ENCODE results near the gene RXRG. TPM values are rescaled to one million over a fixed set of nuclear protein-coding genes. Genes with fewer than 3 reads are reported as not detected.

Gene RXRG
- total and polyA plus RNA-seq, 5 experiments from 2014 or later = not detected

DNA sequence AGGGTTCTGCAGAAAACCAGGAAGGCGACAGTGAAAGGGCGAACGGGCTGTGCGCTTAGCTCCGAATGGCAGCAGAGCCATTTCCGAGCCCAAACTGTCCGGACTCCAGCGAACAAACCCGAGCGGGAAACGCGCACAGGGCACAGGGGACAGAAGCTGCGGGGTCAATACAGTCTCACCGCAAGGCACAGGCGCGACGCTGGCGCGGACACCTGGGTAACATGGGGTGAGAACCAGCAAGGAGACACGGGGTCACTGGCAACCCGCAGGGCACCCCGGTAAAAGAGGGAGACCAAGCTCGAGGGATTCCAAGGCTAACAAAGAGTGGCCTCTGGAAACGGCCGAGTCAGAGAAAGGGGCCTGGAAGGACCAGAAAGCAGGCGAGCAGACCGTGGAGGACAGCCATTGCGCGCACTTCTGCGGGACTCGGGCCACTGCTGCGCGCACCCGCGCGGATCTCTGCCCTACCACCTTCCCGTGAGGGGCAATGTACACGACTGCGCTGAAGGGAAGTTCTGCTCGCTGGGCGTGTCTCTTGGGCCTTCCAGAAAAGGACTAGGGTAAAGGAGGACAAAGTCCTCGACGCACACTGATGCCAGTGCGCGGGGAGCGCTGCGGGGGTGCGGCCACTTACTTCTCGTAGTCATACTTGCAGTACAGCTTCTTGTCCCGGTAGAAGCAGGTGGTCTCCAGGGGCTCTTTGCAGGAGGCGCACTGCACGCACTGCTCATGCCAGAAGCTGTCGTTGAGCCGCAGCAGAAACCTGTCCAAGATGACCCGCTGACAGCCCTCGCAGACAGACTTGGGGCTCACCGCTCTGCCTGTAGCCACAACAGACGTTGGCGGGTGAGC is 92.3 kb downstream of the RXRG start:
- Mint-ChIP-seq H3K4me1 (peaks cover 2 to 27% (median 13%) of the 10 kb centered on the region in 4 donors), H3K4me3 (no peak overlapping the region)
- POLR2A ChIA-PET = no interaction called here

DNA sequence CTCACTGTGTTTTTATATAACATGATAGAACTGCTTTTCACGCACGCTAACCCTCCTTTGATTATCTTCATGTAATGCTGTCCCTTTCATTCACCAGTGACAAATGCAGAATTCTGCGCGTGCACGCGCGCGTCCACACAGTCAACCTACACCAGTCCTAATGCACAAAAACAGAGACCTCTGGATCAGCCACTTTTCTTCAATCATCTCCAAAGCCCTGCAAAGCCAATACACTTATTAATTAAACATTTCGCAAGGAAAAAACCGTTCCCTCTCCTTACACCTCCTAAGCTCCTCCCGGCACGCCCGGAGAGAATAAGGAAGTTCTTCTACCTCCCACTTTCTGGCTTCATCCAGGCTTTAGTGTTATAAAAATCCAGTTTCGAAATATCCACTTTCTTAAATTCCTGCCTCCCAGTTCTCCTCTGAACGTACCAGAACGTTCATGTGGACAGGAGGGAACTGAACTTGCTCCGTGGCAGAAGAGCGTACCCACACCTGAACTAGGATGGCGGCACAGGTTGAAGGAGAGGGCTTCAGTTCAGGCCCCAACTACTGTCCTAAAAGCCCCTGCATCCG is 93.0 kb downstream of the RXRG start:
- H3K4me3 Mint-ChIP-seq = no peak overlapping the region

More for the DNA sequence above, 92.3 kb downstream of the RXRG start:
- no peaks in the 10 kb centered on the region for H3K9me3 Mint-ChIP-seq
- H3K27me3 Mint-ChIP-seq = peaks cover 35 to 87% (median 67%) of the 10 kb centered on the region in 5 donors
- H3K36me3 Mint-ChIP-seq = no peaks in the 10 kb centered on the region
- no peak for ATAC-seq
- no peak for DNase-seq
- H3K27ac Mint-ChIP-seq = no peak overlapping the region

More for the DNA sequence above, 93.0 kb downstream of the RXRG start:
- POLR2A ChIA-PET = no interaction called here
- no peak for DNase-seq
- Mint-ChIP-seq H3K4me1 (peaks cover 2 to 27% (median 13%) of the 10 kb centered on the region in 4 donors), H3K36me3 (no peaks in the 10 kb centered on the region), H3K9me3 (no peaks in the 10 kb centered on the region), H3K27ac (no peak overlapping the region), H3K27me3 (peaks cover 30 to 87% (median 64%) of the 10 kb centered on the region in 5 donors)
- no peak for ATAC-seq

Other genes starting within 250 kb of the RXRG start
- gene LMX1A, start 88.4 kb downstream of the RXRG start, total RNA-seq = not detected
- gene LMX1A, start 88.4 kb downstream of the RXRG start, polyA plus RNA-seq = not detected
- gene LRRC52, start 98.9 kb upstream of the RXRG start, total RNA-seq = not detected
- not detected for gene LRRC52, start 98.9 kb upstream of the RXRG start, polyA plus RNA-seq
- 10 to 100 TPM; 64.6 to 66.6 TPM for gene MGST3, start 186.1 kb upstream of the RXRG start, total RNA-seq
- gene MGST3, start 186.1 kb upstream of the RXRG start, polyA plus RNA-seq = 100 to 1,000 TPM in 2 of 3 donors, 10 to 100 TPM in 1; 95.3 to 160 (median 116) TPM

All from naive thymus-derived CD8-positive, alpha-beta T cell (primary cell).